GM19025 (cell line): Measurements from ENCODE around the gene CNIH4.
"Not testable (repeated sequence)": the region's sequence is repeated elsewhere in the genome, so short reads cannot be mapped to it uniquely, and the experiment has no call there.

ENCODE experiments used
- ATAC-seq: cut with Tn5 transposase; IDR thresholded peaks from one replicate; pipeline ENCODE4 v1.9.1; 2021; ENCODE audit warnings: mild to moderate bottlenecking, low read depth, moderate library complexity; ENCODE audit not compliant: unreplicated experiment

CNIH4 gene

DNA sequence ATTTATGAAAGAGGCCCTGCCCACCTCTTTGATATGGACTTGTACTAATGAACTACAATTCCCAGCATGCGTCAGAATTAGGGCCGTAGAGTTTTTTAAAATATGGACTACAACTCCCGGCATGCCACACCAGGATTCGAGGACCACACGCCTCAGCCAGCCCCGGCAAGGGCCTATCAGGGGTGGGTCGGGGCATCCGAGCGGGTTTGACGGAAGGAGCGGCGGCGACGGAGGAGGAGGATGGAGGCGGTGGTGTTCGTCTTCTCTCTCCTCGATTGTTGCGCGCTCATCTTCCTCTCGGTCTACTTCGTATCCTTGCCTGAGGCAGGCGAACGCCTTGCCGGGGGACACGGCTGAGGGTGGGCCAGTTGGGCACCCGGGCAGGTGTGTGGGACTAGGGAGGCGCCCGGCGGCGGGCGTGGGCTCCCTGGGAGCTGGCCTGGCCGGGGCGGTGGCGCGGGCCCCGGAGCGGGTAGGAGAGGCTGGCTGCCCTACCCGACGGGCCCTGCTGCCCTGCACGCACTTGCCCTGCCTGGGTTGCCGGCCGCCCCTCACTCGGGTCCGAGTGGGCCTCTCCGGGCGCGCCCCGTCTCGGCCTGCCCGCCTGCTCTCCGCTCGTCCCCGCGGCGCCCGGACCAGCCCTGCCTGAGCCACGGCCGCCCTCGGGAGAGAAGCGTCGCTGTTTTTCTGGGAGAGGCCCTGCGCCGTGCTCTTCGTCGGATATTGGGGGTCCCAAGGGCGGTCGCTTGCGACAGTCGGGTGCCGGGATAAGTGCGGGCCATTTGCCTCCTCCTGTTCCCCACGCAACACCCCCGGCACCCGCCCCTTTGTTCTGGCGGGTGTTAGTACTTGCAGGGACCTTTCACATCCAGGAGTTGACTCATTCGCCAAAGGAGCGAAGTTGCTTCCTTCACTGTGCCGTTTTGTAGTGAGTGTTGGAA is at the start of gene CNIH4:
Gene CNIH4, plus strand, starts transcription at position 195 of the 941 bp plus-strand sequence. Its CDS starts 46 bp downstream, at position 241.
- peak; percentile 98 for ATAC-seq

DNA sequence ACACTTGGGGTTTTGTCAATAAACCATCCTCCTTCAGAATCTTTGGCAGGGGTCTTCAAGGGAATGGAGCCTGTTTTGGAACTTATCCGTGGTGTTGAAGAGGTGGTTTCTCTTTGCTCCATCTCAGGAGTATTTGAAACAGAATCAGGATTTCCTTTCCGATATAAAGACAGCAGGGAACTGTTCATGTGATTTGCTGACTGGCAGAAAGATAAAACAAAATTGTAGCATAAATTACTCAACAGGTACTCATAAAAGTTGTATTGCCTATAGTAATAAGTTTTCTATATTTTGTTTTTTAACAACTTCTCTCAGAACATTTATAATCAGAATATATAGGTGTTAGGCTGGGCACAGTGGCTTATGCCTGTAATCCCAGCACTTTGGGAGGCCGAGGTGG is 48.6 kb upstream of the CNIH4 start:
- ATAC-seq: no peak

DNA sequence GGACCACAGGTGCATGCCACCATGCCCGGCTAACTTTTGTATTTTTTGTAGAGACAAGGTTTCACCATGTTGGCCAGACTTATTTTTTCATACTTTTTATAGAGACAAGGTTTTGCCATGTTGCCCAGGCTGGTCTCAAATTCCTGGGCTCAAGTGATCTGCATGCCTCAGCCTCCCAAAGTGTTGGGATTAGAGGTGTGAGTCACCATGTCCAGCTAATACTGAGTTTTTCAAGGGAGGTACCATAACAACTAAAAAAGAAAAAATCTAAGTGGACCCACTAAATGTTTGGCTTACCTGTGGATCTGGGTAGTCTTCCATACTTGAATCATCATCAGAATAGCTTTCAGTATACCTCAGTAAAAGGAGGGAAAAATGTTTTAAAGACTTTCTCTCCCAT is 45.2 kb upstream of the CNIH4 start:
- ATAC-seq: not testable (repeated sequence)

DNA sequence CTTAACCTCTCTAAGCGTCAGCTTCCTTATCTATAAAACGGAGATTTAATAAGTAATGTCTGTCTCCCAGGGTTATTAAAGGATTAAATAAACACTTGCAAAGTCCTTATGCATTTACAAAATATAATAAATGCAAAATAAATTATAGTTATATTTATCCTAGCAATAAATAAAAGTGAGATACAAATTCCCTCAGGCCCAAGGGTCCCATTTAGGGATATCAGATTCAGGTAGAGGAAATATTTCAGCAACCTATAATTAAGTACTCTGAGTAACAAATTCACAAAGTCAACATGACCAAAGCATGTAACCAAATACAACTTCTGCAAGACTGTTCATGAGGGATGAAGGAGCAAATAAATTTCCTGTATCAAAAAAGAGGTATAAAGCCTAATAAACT is 44.7 kb upstream of the CNIH4 start:
- no peak for ATAC-seq

DNA sequence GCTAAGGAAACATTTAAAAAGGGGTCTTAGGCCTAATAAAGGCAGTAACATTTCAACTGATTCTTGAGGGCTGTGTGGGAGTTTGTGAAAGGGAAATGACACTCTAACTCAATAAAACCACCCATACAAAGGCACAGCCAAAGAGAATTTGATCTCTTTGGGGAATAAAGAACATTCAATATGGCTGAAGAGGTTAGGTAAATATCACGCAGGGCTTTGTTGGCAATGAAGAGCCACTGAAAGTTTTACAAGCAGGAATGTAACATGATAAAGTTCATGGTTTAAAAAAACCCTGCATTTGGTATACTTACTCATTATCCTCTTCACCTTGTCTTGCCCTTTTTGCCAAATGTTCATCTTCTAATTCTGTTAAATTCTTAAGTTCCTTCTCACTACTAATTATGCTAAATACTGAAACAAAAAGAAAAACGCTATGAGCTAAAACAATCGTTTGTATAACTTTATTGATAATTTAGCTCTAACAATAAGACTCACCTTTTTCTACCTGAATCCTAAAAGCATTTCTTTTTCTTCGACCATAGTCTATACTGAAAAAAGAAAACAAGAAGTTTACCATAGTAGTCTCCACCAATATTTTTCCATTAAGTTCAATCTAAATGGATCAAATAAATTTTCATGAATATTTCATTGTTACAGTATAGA is 39.2 kb upstream of the CNIH4 start:
- no peak for ATAC-seq

DNA sequence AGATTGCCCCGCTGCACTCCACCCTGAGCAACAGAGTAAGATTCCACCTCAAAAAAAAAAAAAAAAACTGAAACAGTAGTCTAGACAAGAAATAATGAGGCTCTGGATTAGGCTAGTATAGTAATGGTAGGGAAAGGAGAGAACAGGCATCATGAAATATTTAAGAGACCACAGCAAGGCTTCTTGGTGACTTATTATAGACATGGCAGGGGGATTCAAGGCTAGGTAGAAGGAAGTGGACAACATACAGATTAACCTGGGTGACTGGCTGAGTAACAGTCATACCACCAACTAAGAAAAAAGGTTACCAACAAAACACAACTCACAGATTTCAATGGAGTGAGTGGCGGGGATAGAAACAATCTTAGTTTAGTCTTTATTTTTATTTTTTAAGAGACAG is 35.0 kb upstream of the CNIH4 start:
- no peak for ATAC-seq

DNA sequence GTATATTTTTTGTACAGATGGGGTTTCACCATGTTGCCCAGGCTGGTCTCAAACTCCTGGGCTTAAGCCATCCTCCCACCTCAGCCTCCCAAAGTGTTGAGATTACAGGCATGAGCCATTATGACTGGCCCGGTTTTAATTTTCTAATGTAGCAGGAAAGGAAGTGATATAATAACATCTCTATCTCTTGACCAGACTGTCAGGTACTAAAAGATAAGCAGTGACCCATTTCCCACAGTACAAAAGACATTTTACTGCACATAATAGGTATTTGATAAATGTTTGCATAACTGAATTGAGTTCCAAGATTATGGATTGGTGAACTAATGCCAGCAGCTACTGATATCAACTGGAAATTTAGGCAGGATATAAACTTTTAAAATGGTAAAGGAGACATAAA is 30.7 kb upstream of the CNIH4 start:
- ATAC-seq: no peak

DNA sequence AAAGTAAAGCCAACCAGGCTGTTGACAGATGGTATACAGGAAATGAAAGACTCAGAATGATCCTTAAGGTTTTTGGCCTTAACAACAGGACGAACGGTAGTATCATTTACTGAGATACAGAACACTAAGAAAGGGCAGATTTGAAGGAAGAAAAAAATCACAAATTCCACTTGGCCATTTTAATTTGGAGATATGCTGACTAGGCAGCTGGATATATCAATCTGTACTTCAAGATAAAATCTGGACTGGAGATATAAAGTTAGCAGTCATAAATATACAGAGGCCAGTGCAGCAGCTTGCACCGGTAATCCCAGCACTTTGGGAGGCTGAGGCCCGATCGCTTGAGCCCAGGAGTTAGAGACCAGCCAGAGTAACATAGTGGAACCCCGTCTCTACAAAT is 28.0 kb upstream of the CNIH4 start:
- no peak for ATAC-seq

DNA sequence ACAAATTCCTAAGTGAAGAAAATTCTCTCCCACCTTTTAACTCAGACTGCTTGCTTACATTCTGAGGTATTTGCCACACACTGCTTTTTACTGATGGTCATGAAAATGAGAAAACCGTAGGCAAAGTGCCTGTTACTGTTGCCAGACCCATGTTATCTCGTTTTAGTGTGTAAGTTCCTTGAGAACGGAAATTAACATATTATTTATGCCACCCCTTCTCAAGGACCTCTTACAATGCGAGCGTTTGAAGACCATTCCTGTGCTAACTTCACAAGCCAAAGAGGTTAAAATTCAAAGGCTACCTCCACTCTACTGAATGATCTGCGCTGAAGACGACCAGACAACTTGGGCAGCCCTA is 27.2 kb upstream of the CNIH4 start:
- no peak for ATAC-seq

DNA sequence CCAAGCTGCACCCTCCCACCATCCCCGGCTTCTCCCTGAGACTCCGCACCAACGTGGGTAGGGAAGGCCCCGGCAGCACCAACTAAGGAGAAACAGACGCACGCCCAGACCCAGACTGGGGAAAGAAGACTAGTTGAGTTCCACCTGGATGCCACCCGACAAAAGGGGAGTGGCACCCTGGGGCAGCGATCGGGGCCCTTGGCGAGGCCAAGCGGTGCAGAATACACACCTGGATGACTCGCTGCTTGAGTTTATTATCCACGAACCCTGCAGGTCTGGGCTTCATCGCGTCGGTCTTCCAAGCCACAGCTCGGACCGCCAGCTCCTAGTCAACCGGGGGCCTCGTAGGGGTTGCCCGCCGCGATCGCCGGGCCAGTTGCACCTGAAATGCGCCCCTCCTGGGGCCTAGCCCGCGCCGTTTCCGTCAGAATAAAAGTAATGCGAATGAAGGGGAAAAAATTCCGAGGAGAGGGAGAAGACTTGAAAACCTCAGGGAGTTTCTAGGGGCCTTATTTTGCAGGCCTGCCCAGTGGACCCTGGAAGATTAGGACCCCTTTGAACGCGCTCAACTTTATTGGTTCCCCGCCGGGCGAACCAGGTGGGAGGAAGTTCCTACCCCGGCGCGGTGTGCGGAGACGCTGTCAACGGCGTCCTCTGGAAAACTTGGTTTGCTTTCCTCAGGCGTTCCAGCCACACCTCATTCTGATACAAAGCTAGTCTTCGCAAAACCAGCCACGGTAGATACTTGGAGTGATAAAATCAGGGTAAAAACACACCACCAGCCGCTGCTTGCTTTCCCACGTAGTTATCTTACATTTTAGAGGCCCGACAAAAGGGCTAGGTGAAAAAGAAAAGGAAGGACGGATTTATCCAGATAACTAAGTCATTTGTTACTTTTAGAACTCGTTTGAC is 26.6 kb upstream of the CNIH4 start, which contains the start of gene NVL:
Gene NVL, minus strand, starts transcription at position 331 of the 912 bp plus-strand sequence. Its CDS starts 45 bp downstream, at position 286.
- ATAC-seq: peak; percentile 82

DNA sequence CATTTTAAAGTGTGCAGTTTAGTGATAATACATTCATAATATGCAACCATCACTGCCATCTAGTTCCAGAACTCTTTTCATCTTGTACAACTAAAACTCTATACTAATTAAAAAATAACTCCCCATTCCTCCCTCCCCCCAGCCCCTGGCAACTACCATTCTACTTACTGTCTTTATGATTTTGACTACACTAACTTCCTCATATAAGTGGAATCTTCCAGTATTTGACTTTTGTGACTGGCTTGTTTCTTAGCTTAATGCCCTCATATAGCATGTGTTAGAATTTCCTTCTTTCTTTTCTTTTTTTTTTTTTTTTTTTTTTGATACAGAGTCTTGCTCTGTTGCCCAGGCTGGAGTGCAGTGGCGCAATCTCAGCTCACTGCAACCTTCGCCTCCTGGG is 25.4 kb upstream of the CNIH4 start:
- no peak for ATAC-seq

DNA sequence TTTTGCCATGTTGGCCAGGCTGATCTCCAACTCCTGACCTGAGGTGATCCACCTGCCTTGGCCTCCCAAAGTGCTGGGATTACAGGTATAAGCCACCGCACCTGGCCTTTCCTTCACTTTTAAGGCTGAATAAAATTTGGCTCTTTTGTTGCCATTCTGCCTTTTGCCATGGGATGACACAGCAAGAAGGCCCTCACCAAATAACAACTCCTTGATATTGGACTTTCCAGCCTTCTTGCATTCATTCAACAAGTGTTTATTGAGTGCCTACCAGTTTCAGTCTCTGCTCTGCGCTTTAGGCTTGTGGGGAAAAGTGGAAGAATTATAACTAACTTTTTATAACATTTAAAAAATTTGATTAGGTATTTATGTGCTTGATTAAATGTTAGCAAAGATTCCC is 24.9 kb upstream of the CNIH4 start:
- no peak for ATAC-seq

DNA sequence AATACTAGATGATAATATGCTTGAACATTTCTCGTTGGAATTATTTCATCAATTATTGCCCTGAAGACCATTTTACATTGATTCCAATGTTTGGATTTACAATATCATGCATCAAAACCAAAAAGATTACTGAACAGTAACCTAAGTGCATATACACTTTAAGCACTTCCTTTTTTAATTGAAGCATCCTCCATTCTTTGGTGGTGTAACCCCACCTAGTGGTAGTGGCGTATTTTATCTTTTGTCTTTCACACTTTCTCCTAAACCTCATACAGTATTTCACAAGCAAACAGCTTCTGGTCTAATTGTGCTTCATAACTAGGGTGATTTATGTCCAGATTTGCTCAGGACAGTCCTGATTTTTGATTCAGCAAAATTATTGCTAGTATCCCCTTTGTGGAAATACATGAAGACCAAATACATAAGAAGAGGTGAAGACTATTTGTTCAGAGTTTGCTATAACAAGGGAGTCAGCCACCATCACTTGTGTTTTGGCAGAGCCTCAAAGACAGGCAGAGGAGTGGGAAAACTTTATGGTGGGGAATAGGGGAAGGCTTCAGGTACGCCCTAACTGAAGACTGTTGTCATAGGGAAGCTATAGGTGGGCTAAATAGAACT is 23.3 kb upstream of the CNIH4 start:
- peak; percentile 33 for ATAC-seq

DNA sequence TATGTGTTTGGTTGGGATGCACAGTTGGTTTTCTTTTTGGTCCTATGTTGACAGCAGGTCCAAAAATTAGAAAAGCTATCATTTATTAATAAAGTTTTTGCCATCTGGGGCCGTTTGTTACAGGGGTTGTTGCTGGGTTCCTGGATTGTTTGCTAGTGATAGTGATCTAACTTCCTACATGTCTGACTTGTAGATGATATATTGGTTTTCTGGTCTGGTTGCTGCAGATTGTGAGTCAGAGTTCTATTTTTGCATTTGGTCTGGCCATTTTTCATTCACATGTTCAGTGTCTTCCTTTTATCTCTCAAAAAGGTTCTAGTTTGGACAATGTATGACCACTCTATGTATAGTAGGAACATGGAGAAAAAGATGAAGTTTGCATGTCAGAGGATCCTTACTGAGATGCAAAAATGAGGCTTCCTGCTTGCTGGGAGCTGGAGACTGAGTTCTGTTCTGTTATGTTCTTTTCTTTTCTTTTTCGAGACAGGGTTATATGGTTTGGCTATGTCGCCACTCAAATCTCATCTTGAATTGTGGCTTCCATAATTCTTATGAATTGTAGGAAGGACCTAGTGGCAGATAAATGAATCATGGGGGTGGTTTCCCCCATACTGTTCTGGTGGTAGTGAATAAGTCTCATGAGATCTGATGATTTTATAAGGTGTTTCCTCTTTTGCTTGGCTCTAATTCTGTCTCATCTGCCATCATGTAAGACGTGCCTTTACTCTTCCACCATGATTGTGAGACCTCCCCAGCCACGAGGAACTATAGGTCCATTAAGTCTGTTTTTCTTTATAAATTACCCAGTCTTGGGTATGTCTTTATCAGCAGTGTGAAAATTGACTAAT is 22.5 kb upstream of the CNIH4 start:
- no peak for ATAC-seq

DNA sequence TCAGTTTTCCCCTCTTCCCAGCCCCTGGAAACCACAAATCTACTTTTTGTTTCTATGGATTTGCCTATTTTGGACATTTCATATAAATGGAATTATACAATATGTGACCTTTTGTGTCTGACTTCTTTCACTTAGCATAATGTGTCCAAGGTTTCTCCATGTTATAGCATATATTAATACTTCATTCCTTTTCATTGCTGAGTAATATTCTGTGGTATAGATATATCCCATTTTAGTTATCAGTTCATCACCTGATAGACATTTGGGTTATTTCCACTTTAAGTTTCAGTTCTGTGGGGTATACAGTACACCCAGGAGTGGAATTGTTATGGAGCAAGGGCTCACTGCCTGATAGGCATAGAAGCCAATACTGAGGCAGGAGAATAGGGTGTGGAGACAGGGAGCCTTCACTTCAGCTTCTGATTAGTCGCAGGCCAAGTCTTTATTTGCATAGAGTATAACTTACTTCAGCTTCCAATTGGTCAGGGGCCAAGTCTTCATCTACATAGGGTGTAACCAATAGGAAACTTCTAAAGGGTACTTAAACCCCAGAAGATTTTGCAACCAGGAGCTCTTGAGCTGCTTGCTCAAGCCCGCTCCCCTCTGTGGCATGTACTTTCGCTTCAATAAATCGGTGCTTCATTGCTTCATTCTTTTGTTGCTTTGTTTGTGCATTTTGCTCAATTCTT is 18.4 kb upstream of the CNIH4 start:
- no peak for ATAC-seq

DNA sequence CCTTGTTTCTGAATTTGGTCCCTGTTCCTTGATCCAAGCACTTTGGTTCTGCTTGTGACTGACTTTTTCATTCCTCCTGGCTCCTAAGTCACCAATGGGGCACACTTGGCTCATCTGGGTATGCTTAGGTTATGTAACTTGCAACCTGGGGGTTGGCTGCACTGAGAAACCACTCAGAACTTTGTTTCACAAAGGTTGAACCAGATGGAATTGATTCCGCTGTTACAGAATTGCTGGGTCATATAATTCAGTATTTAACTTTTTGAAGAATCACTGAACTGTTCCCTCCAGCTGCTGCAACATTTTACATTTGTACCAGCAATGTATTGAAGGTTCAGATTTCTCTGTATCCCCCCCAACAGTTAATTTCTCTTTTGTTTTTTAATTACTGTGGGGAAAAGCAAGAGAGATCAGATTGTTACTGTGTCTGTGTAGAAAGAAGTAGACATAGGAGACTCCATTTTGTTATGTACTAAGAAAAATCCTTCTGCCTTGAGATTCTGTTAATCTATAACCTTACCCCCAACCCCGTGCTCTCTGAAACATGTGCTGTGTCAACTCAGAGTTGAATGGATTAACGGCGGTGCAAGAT is 17.1 kb upstream of the CNIH4 start:
- ATAC-seq: no peak

DNA sequence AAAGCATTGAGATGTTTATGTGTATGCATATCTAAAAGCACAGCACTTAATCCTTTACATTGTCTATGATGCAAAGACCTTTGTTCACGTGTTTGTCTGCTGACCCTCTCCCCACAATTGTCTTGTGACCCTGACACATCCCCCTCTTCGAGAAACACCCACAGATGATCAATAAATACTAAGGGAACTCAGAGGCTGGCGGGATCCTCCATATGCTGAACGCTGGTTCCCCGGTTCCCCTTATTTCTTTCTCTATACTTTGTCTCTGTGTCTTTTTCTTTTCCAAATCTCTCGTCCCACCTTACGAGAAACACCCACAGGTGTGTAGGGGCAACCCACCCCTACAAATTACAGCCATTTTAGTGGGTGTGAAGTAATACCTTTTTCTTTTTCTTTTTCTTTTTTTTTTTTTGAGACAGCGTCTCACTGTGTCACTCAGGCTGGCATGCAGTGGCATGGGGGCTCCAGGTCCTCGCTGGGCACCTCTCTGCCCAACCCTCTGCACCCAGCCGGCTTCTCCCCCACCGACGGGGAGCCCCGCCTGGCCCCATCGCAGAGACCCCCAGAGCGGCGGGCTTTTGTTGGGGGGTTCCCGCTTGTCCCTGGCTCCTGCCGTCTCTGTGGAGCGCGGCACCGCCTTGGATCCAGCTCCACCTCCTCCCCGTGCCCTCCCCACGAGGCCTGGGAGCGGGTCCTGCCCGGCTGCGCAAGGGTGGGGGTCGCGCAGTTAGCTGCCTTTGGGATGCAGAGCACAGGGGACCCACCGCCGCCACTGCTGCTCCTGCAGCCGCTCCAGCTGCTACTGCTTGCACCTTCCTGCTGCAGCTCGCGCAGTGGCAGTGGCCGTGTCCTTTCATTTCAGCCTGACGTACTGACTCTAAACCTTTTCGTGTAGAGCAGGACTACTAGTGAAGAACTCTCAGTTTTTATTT is 16.0 kb upstream of the CNIH4 start:
- ATAC-seq: peak; percentile 60
